ENCODE data around the gene HAND2.

DNA sequence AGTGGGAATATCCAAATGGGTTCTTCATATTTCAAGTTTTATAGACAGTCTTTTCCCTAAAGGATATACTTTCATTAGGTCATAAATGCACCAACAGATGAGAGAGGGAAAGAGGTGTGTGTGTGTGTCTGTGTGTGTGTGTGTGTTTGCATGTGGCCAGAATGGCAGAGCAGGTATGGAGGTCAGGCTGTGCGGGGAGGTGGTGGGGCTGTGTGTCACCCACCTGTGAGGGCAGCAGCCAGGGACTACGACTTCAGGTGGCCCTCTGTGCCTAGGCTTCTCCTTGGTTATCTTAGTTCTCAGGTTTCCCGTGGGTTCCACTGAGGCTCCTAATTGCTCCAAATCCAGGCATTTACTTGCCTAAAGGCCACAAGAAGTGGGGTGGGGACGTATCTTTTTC lies 14.6 kb downstream of the HAND2 start:
- TF ChIP-seq CTCF (IDR thresholded peaks at IDR 0.05; ENCODE audit: low read depth, low read length): no peak
- TF ChIP-seq EZH2phosphoT487 (IDR thresholded peaks at IDR 0.05; ENCODE audit: low read depth): no peak
